AG04449 (cell line): ENCODE results near the gene ZFYVE19.

Source experiments
- CTCF ChIA-PET: fragments of 350-600 bp; formaldehyde crosslinking; extraction: SDS; loops from one replicate; lab custom pipeline; 2021; ENCODE audit warnings: antibody characterized with exemption; lab: Yijun Ruan, JAX
- POLR2A ChIA-PET: fragments of 400-600, 350-600 bp; formaldehyde crosslinking; extraction: SDS; loops from one replicate; lab custom pipeline; 2020; ENCODE audit warnings: antibody characterized with exemption, inconsistent platforms; lab: Yijun Ruan, JAX
- DNase-seq: peaks from one replicate; pipeline ENCODE4 v3.0.0-alpha.2; 2010; ENCODE audit warnings: low read depth, low spot score
- H3K4me3 ChIP-seq: 2 replicates; pipeline ENCODE4 v1.5.1; 2011; ENCODE audit warnings: low read depth, mild to moderate bottlenecking, control low read depth, low read length
- TF ChIP-seq, protein P1 (sequence below): IDR thresholded peaks from one replicate; pipeline ENCODE4 v1.5.1; 2011; ENCODE audit warnings: mild to moderate bottlenecking, moderate library complexity, low read length, control low read depth, inconsistent platforms; ENCODE audit not compliant: insufficient read depth; ENCODE audit errors: missing control alignments

ZFYVE19 gene

DNA sequence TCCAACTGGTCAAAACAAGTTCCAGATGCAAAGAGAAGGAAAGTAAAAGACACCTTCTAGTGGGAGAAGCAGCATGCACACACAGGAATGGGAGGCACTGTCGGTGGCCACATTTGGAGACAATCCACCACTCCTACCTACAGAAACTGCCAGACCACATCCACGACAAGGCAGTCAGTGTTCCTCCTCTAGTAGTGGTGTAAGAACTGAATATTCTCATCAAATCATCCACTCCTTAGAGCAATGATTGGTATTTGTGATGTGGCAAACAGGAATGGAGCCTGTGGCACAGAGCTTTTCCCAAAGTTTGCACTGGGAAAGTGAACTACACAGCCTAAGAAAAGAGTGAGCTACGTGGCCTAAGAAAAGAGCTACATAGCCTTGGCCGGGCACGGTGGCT lies 31.9 kb downstream of the ZFYVE19 start:
- ChIA-PET POLR2A (no interaction called here), CTCF (interaction anchor here (0.6 to 0.8 kb wide), 2 partner anchors 56 to 235 kb away, joined by 4 read pairs; partner anchors contain the start of gene VPS18)
- TF ChIP-seq, protein P1, sequence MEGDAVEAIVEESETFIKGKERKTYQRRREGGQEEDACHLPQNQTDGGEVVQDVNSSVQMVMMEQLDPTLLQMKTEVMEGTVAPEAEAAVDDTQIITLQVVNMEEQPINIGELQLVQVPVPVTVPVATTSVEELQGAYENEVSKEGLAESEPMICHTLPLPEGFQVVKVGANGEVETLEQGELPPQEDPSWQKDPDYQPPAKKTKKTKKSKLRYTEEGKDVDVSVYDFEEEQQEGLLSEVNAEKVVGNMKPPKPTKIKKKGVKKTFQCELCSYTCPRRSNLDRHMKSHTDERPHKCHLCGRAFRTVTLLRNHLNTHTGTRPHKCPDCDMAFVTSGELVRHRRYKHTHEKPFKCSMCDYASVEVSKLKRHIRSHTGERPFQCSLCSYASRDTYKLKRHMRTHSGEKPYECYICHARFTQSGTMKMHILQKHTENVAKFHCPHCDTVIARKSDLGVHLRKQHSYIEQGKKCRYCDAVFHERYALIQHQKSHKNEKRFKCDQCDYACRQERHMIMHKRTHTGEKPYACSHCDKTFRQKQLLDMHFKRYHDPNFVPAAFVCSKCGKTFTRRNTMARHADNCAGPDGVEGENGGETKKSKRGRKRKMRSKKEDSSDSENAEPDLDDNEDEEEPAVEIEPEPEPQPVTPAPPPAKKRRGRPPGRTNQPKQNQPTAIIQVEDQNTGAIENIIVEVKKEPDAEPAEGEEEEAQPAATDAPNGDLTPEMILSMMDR = no peak
- no peak for DNase-seq
- no peak overlapping the region for H3K4me3 ChIP-seq

DNA sequence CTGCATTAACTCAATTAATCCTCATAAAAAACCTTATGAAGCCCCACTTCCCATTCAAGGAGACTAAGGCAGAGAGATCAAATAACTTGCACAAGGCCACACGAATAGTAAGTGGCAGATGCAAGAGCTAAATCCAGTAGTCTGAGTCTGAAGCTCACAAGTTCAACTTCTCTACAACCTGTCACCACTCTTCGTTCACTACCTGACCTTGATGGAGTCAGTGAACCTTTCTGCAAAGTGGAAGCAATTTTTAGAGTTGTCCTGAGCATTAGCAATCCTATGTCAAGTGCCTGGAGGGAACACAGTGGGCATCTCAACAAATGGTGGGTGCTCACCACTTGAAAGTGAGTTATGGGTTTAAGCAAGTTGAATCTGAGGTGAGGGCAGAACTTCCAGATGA lies 34.9 kb downstream of the ZFYVE19 start:
- ChIA-PET POLR2A (no interaction called here), CTCF (no interaction called here)
- TF ChIP-seq, protein P1 = no peak

DNA sequence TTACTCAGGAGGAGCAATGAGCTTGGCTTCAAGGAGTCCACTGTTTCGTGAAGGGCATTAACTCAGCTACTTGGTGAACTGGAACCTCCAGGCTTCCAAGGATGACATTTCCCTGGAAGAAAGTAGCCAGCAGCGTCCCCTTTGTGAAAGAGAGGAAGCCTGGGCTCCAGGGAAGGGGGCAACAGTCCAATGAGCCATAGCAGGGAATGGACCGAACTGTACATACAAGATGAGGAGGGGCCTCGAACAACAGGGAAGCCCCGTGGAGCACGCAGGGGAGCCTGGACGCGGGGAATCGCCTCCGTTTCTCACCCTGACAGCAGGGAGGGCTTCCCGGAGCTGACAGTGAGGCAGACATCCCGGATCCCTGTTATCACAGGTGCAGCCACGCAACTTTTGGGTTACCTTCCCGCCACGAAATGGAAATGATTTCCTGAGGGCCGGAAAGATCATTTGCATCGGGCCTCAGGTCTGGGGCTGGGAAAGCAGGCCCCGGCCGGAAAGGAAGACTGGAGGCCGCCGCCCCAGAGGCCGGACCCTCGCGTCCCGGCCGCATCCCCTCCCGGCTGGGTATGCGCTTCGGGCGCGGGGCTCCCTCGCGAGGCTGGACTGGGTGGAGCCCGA lies 36.5 kb downstream of the ZFYVE19 start:
- no peak for DNase-seq
- TF ChIP-seq, protein P1 = no peak
- no peak overlapping the region for H3K4me3 ChIP-seq
- ChIA-PET POLR2A (no interaction called here), CTCF (interaction anchor here (0.8 to 1.5 kb wide), 2 partner anchors 13 to 51 kb away, joined by 3 to 4 read pairs; partner anchors contain the start of gene VPS18)

More for the DNA sequence above, 34.9 kb downstream of the ZFYVE19 start:
- no peak overlapping the region for H3K4me3 ChIP-seq
- DNase-seq = no peak

DNA sequence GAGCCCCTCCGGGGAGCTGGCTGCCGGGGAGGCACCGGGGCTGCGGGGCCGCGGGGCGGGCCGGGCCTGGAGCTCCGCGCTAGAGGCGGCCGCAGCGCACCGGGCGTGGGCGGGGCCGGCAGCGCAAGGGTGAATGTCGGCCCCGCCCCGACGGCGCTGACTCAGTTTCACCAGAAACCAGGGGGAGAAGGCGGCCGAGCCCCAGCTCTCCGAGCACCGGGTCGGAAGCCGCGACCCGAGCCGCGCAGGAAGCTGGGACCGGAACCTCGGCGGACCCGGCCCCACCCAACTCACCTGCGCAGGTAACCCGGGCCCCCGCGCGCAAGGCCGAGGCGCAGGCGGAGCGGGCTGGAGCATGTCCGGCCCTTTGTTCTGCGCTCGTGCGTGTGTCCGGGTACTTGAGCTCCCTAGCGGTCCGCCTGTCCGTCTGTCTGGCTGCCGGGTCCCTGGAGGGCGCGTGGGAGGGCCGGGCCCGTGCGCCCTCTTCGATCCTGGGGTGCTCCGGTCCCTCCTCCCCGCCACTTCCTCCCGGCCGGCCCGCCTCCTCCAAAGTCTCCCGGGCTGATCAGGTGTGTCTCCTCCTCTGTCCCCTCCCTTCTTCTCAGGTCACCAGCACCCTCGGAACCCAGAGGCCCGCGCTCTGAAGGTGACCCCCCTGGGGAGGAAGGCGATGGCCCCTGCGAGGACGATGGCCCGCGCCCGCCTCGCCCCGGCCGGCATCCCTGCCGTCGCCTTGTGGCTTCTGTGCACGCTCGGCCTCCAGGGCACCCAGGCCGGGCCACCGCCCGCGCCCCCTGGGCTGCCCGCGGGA lies 37.2 kb downstream of the ZFYVE19 start, which contains the start of gene SPINT1:
Gene SPINT1, plus strand, starts transcription at position 164 of the 811 bp plus-strand sequence. Its CDS starts 507 bp downstream, at position 671.
- DNase-seq = no peak
- peak within 1 kb of the TSS; percentile 38 for H3K4me3 ChIP-seq
- ChIA-PET CTCF (interaction anchor here (1.0 to 1.5 kb wide), 2 partner anchors 50 to 341 kb away, joined by 4 read pairs; partner anchors contain the start of gene VPS18), POLR2A (no interaction called here)
- TF ChIP-seq, protein P1 = no peak

DNA sequence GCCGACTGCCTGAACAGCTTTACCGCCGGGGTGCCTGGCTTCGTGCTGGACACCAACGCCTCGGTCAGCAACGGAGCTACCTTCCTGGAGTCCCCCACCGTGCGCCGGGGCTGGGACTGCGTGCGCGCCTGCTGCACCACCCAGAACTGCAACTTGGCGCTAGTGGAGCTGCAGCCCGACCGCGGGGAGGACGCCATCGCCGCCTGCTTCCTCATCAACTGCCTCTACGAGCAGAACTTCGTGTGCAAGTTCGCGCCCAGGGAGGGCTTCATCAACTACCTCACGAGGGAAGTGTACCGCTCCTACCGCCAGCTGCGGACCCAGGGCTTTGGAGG lies 37.8 kb downstream of the ZFYVE19 start:
- POLR2A ChIA-PET = no interaction called here
- peak overlapping the region; percentile 38 for H3K4me3 ChIP-seq
- no peak for DNase-seq
- CTCF ChIA-PET = interaction anchor here (1.0 to 1.5 kb wide), 2 partner anchors 50 to 341 kb away, joined by 4 read pairs; partner anchors contain the start of gene VPS18
- TF ChIP-seq, protein P1 = no peak

DNA sequence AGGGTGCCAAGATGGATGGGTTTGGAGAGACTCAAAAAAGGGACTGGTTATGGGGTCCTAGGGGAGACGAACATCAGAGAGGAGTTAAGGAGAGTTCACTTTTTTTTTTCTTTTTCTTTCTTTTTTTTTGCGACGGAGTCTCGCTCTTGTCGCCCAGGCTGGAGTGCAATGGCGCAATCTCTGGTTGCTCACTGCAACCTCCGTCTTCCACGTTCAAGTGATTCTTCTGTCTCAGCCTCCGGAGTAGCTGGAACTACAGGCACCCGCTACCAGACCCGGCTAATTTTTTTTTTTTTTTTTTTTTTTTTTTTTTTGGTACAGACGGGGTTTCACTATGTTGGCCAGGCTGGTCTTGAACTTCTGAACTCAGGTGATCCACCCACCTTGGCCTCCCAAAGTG lies 38.1 kb downstream of the ZFYVE19 start:
- no peak for DNase-seq
- POLR2A ChIA-PET = no interaction called here
- TF ChIP-seq, protein P1 = no peak
- peak overlapping the region; percentile 38; the same call in 1 of the 2 replicates for H3K4me3 ChIP-seq
- CTCF ChIA-PET = interaction anchor here (1.0 kb wide), 1 partner anchor 340 kb away, joined by 4 read pairs; no protein-coding TSS in a partner anchor
